ENCODE results near the gene COX7B2.

GRCh38 chr4:46908148-46908547, 897 bp downstream of the COX7B2 start:
- TF ChIP-seq CTCF (IDR thresholded peaks at IDR 0.05) (no peak), POLR2A (IDR thresholded peaks at IDR 0.05) (no peak)
